ENCODE measurements around the gene KCTD3. TPM values are rescaled to one million over a fixed set of nuclear protein-coding genes. Genes with fewer than 3 reads are reported as not detected.

The KCTD3 gene
- total and polyA plus RNA-seq, 2 donors (not counting 1 experiment from before 2014, with no cell fraction given) = 2.3 to 3.0 TPM

DNA sequence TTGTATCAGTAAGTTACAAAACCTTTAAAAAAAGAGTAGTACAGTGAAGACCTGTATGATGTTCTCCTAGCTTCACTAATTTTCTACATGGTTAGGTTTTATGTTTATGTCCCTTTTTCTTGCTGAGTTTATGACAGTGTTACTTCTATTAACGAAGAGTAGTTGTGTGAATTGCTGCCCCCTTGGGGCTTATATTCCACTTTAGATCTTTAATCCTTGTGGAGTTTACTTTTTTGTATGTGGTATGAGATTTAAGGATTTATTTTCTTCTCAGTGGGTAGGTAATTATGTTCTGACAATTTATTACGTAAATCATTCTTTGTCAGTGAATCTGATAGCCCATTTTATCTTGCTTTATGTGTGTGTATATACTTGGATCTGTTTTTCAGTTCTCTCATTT, 14.8 kb downstream of the KCTD3 start:
- Histone ChIP-seq H3K27me3 (replicated peaks in 1 of 4; ENCODE audit: control extremely low read depth in 1 of 4, control insufficient read depth in 3 of 4, insufficient read depth in 4 of 4, low read length in 3 of 4) (no peaks in the 10 kb centered on the region), H3K4me2 (replicated peaks; ENCODE audit: low read depth, low read length, poor library complexity, severe bottlenecking) (no peak overlapping the region), H4K20me1 (ENCODE audit: control insufficient read depth, insufficient read depth, low read length, poor library complexity, severe bottlenecking) (no peaks in the 10 kb centered on the region), H3K79me2 (ENCODE audit: control insufficient read depth, insufficient read depth, low read length) (no peaks in the 10 kb centered on the region), H2AFZ (ENCODE audit: insufficient read depth, low read depth, low read length, poor library complexity, severe bottlenecking) (no peak overlapping the region), H3K4me3 (ENCODE audit: control extremely low read depth in 1 of 5, extremely low read depth in 1 of 5, insufficient read depth in 1 of 5, low read depth in 2 of 5, low read length in 4 of 5) (no peak overlapping the region), H3K9ac (ENCODE audit: low read length) (no peak overlapping the region), H3K36me3 (replicated peaks in 1 of 2; ENCODE audit: control extremely low read depth in 1 of 2, control insufficient read depth in 1 of 2, extremely low read depth in 1 of 2, insufficient read depth in 2 of 2, low read length in 1 of 2) (peaks cover 0 to 3% of the 10 kb centered on the region in 2 experiments), H3K4me1 (ENCODE audit: control insufficient read depth in 2 of 2, insufficient read depth in 2 of 2, low read length in 2 of 2) (no peaks in the 10 kb centered on the region), H3K9me3 (ENCODE audit: control extremely low read depth in 1 of 3, control insufficient read depth in 2 of 3, insufficient read depth in 1 of 3, low read length in 2 of 3) (peaks cover 0 to 4% (median 2%) of the 10 kb centered on the region in 3 donors), H3K27ac (ENCODE audit: low read length in 2 of 2) (no peak overlapping the region)
- DNase-seq = no peak
- Mint-ChIP-seq H3K27me3 (no peaks in the 10 kb centered on the region), H3K27ac (no peak overlapping the region), H3K4me3 (no peak overlapping the region), H3K4me1 (no peaks in the 10 kb centered on the region), H3K9me3 (ENCODE audit: insufficient read depth) (no peaks in the 10 kb centered on the region)
- TF ChIP-seq, protein P1, sequence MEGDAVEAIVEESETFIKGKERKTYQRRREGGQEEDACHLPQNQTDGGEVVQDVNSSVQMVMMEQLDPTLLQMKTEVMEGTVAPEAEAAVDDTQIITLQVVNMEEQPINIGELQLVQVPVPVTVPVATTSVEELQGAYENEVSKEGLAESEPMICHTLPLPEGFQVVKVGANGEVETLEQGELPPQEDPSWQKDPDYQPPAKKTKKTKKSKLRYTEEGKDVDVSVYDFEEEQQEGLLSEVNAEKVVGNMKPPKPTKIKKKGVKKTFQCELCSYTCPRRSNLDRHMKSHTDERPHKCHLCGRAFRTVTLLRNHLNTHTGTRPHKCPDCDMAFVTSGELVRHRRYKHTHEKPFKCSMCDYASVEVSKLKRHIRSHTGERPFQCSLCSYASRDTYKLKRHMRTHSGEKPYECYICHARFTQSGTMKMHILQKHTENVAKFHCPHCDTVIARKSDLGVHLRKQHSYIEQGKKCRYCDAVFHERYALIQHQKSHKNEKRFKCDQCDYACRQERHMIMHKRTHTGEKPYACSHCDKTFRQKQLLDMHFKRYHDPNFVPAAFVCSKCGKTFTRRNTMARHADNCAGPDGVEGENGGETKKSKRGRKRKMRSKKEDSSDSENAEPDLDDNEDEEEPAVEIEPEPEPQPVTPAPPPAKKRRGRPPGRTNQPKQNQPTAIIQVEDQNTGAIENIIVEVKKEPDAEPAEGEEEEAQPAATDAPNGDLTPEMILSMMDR (IDR thresholded peaks at IDR 0.05) = no peak
- no peak for TF ChIP-seq EZH2 (IDR thresholded peaks at IDR 0.05; ENCODE audit: borderline replicate concordance, insufficient read depth, low read depth, low read length, poor library complexity, severe bottlenecking)
- no peak for ATAC-seq (ENCODE audit: low read depth)
- ChIA-PET POLR2A (no interaction called here), CTCF (no interaction called here)
- intact Hi-C loops (cut with micrococcal nuclease) = no loop called here
- no CpG with 5 or more reads among the region's 2 CpGs for WGBS (ENCODE audit: insufficient coverage)

DNA sequence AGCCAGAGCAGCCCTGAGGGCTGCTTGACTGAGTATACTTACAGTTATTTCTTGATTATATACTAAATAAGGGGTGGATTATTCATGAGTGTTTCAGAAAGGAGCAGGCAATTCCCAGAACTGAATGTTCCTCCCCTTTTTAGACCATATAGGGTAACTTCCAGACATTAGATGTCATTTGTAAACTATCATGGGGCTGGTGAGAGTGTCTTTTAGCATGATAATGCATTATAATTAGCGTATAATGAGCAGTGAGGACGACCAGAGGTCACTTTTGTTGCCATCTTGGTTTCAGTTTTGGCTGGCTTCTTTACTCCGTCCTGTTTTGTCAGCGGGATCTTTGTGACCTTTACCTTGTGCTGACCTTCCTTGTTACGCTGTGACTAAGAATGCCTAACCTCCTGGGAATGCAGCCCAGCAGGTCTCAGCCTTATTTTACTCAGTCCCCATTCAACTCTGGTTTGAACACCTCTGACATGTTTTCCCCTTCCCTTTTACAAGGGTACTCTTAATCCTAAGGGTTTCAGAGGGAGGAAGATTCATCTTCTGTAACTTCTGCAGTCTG, 16.2 kb downstream of the KCTD3 start:
- H3K4me1 ChIP-seq (ENCODE audit: control insufficient read depth in 2 of 2, insufficient read depth in 2 of 2, low read length in 2 of 2) = no peaks in the 10 kb centered on the region
- ChIA-PET CTCF (no interaction called here), POLR2A (no interaction called here)
- ATAC-seq (ENCODE audit: low read depth) = no peak
- no peak for TF ChIP-seq EZH2 (IDR thresholded peaks at IDR 0.05; ENCODE audit: borderline replicate concordance, insufficient read depth, low read depth, low read length, poor library complexity, severe bottlenecking)
- TF ChIP-seq, protein P1 (IDR thresholded peaks at IDR 0.05) = no peak
- no peak overlapping the region for H3K9ac ChIP-seq (ENCODE audit: low read length)
- H3K9me3 ChIP-seq (ENCODE audit: control extremely low read depth in 1 of 3, control insufficient read depth in 2 of 3, insufficient read depth in 1 of 3, low read length in 2 of 3) = peaks cover 0 to 4% (median 2%) of the 10 kb centered on the region in 3 donors
- no peak overlapping the region for H2AFZ ChIP-seq (ENCODE audit: insufficient read depth, low read depth, low read length, poor library complexity, severe bottlenecking)
- H3K4me2 ChIP-seq (replicated peaks; ENCODE audit: low read depth, low read length, poor library complexity, severe bottlenecking) = no peak overlapping the region
- H3K27ac Mint-ChIP-seq = no peak overlapping the region
- 89% methylated on average over 5 of the region's 5 CpGs for WGBS (ENCODE audit: insufficient coverage)
- H3K4me1 Mint-ChIP-seq = no peaks in the 10 kb centered on the region
- peaks cover 0 to 3% of the 10 kb centered on the region in 2 experiments for H3K36me3 ChIP-seq (replicated peaks in 1 of 2; ENCODE audit: control extremely low read depth in 1 of 2, control insufficient read depth in 1 of 2, extremely low read depth in 1 of 2, insufficient read depth in 2 of 2, low read length in 1 of 2)
- intact Hi-C loops (cut with micrococcal nuclease) = no loop called here
- H3K27me3 Mint-ChIP-seq = no peaks in the 10 kb centered on the region
- no peak for DNase-seq
- H3K4me3 ChIP-seq (ENCODE audit: control extremely low read depth in 1 of 5, extremely low read depth in 1 of 5, insufficient read depth in 1 of 5, low read depth in 2 of 5, low read length in 4 of 5) = no peak overlapping the region
- no peak overlapping the region for H3K27ac ChIP-seq (ENCODE audit: low read length in 2 of 2)
- no peaks in the 10 kb centered on the region for H3K79me2 ChIP-seq (ENCODE audit: control insufficient read depth, insufficient read depth, low read length)
- no peak overlapping the region for H3K4me3 Mint-ChIP-seq
- no peaks in the 10 kb centered on the region for H3K9me3 Mint-ChIP-seq (ENCODE audit: insufficient read depth)
- no peaks in the 10 kb centered on the region for H3K27me3 ChIP-seq (replicated peaks in 1 of 4; ENCODE audit: control extremely low read depth in 1 of 4, control insufficient read depth in 3 of 4, insufficient read depth in 4 of 4, low read length in 3 of 4)
- H4K20me1 ChIP-seq (ENCODE audit: control insufficient read depth, insufficient read depth, low read length, poor library complexity, severe bottlenecking) = no peaks in the 10 kb centered on the region
